H1 (cell line): ENCODE data around the gene KIAA1671. TPM values are rescaled to one million over a fixed set of nuclear protein-coding genes. Genes with fewer than 3 reads are reported as not detected.

Experiments used
- CTCF ChIA-PET: fragments of 300-600 bp; sonication (Branson Sonifier 250); formaldehyde crosslinking; loops from one replicate; lab custom pipeline; 2021; ENCODE audit not compliant: partially characterized antibody; lab: Charles Lee
- POLR2A ChIA-PET: fragments of 300-600 bp; sonication (Branson Sonifier 250); formaldehyde crosslinking; loops from one replicate; lab custom pipeline; 2021; ENCODE audit warnings: inconsistent platforms; ENCODE audit not compliant: partially characterized antibody; lab: Charles Lee
- DNase-seq, 2 experiments: peaks; one replicate each; pipeline versions ENCODE4 v3.0.0 to v3.0.0-alpha.2; 2010 to 2022; ENCODE audit warnings: low spot score in 2 of 2, low read depth in 1 of 2, mixed read lengths in 1 of 2
- FAIRE-seq: peaks from 2 replicates; lab custom pipeline; 2011; peaks lifted over from hg19 to GRCh38; lab: Jason Lieb, UNC
- H2AFZ ChIP-seq: 2 replicates; pipeline ENCODE4 v1.8.1; 2012; ENCODE audit warnings: low read length, inconsistent platforms
- H2AK5ac ChIP-seq: 2 replicates; pipeline ENCODE4 v1.6.1; 2013; ENCODE audit warnings: low read depth, low read length
- H2BK120ac ChIP-seq: replicated peaks from 2 replicates; pipeline ENCODE3; 2013; ENCODE audit warnings: low read depth, low read length, inconsistent platforms
- H2BK12ac ChIP-seq: 2 replicates; pipeline ENCODE4 v1.6.1; 2013; ENCODE audit warnings: low read depth, low read length
- H2BK15ac ChIP-seq: 2 replicates; pipeline ENCODE4 v1.6.1; 2013; ENCODE audit warnings: low read length
- H2BK20ac ChIP-seq: 2 replicates; pipeline ENCODE4 v1.6.1; 2013; ENCODE audit warnings: low read length
- H2BK5ac ChIP-seq: 2 replicates; pipeline ENCODE4 v1.6.1; 2013; ENCODE audit warnings: low read depth, low read length
- H3K14ac ChIP-seq: 2 replicates; pipeline ENCODE4 v1.6.1; 2013; ENCODE audit warnings: inconsistent platforms; ENCODE audit not compliant: insufficient read length
- H3K18ac ChIP-seq: 2 replicates; pipeline ENCODE4 v1.6.1; 2013; ENCODE audit warnings: low read length; ENCODE audit errors: extremely low read depth
- H3K23ac ChIP-seq: 2 replicates; pipeline ENCODE4 v1.6.1; 2013; ENCODE audit warnings: inconsistent platforms; ENCODE audit not compliant: insufficient read length
- H3K23me2 ChIP-seq: 2 replicates; pipeline ENCODE4 v1.6.1; 2013; ENCODE audit warnings: low read depth, low read length
- H3K27ac ChIP-seq: 2 replicates; pipeline ENCODE4 v1.6.1; 2011; ENCODE audit warnings: low read depth, low read length, inconsistent platforms
- H3K27me3 ChIP-seq, 4 experiments: replicated peaks in 1 of 4; 1 replicate in 1 of 4; 2 replicates in 3 of 4; pipeline versions ENCODE4 v1.6.1 to v1.8.1; 2011 to 2013; ENCODE audit warnings: low read length in 3 of 4, mild to moderate bottlenecking in 3 of 4, inconsistent platforms in 2 of 4, mixed read lengths in 2 of 4, moderate library complexity in 1 of 4; ENCODE audit not compliant: control insufficient read depth in 3 of 4, insufficient read depth in 3 of 4; ENCODE audit errors: extremely low read depth in 1 of 4
- H3K36me3 ChIP-seq, 4 experiments: 2 replicates each; pipeline versions ENCODE4 v1.6.1 to v1.8.1; 2011 to 2013; ENCODE audit warnings: mild to moderate bottlenecking in 4 of 4, low read length in 3 of 4, moderate library complexity in 2 of 4, control low read depth in 1 of 4, inconsistent platforms in 1 of 4; ENCODE audit not compliant: insufficient read depth in 4 of 4, control insufficient read depth in 2 of 4
- H3K4ac ChIP-seq: replicated peaks from 2 replicates; pipeline ENCODE3; 2013; ENCODE audit warnings: low read length, low read depth, mixed read lengths, inconsistent platforms; ENCODE audit not compliant: insufficient read length
- H3K4me1 ChIP-seq, 4 experiments: replicated peaks in 1 of 4; 1 replicate in 1 of 4; 2 replicates in 3 of 4; pipeline versions ENCODE4 v1.6.1 to v1.8.1; 2011 to 2013; ENCODE audit warnings: low read length in 3 of 4, inconsistent platforms in 2 of 4, mixed read lengths in 1 of 4; ENCODE audit not compliant: insufficient read depth in 4 of 4, control insufficient read depth in 3 of 4
- H3K4me2 ChIP-seq, 2 experiments: 2 replicates each; pipeline versions ENCODE4 v1.6.1 to v1.8.1; 2011 to 2013; ENCODE audit warnings: low read depth in 2 of 2, low read length in 2 of 2, control low read depth in 1 of 2, inconsistent platforms in 1 of 2, mild to moderate bottlenecking in 1 of 2; ENCODE audit not compliant: insufficient read depth in 1 of 2
- H3K4me3 ChIP-seq, 4 experiments: fragments of 200-600, 300-600 bp in 1 of 4; sonication (generic), shearing (Covaris generic), sonication (Bioruptor Twin) in 1 of 4; 2 replicates each; pipeline versions ENCODE4 v1.5.1 to v1.8.1; 2011 to 2016; ENCODE audit warnings: low read length in 4 of 4, low read depth in 3 of 4, control low read depth in 2 of 4, inconsistent platforms in 2 of 4, mild to moderate bottlenecking in 2 of 4, mixed read lengths in 1 of 4, moderate library complexity in 1 of 4; ENCODE audit not compliant: insufficient read depth in 2 of 4; ENCODE audit errors: extremely low read depth in 1 of 4
- H3K56ac ChIP-seq: replicated peaks from 2 replicates; pipeline ENCODE3; 2013; ENCODE audit warnings: low read depth, mild to moderate bottlenecking, mixed read lengths, low read length, inconsistent platforms; ENCODE audit not compliant: insufficient read length
- H3K79me1 ChIP-seq: 2 replicates; pipeline ENCODE4 v1.6.1; 2013; ENCODE audit warnings: low read depth, low read length, control low read depth
- H3K79me2 ChIP-seq, 2 experiments: 2 replicates each; pipeline versions ENCODE4 v1.6.1 to v1.8.1; 2012 to 2013; ENCODE audit warnings: low read length in 2 of 2, mild to moderate bottlenecking in 2 of 2, inconsistent platforms in 1 of 2; ENCODE audit not compliant: insufficient read depth in 2 of 2, control insufficient read depth in 1 of 2
- H3K9ac ChIP-seq, 4 experiments: replicated peaks in 1 of 4; 1 replicate in 1 of 4; 2 replicates in 3 of 4; pipeline versions ENCODE4 v1.6.1 to v1.8.1; 2011 to 2013; ENCODE audit warnings: low read depth in 3 of 4, low read length in 3 of 4, control low read depth in 2 of 4, mild to moderate bottlenecking in 2 of 4, moderate library complexity in 2 of 4, inconsistent platforms in 1 of 4; ENCODE audit errors: extremely low read depth in 1 of 4
- H3K9me3 ChIP-seq, 2 experiments: 2 replicates each; pipeline versions ENCODE4 v1.6.1 to v1.8.1; 2012 to 2013; ENCODE audit warnings: mild to moderate bottlenecking in 2 of 2, moderate library complexity in 2 of 2, control low read depth in 1 of 2, inconsistent platforms in 1 of 2, low read depth in 1 of 2, low read length in 1 of 2, mixed read lengths in 1 of 2; ENCODE audit not compliant: insufficient read depth in 2 of 2
- H4K20me1 ChIP-seq, 2 experiments: replicated peaks in 1 of 2; 2 replicates each; pipeline versions ENCODE3 to v1.8.1; 2011 to 2013; ENCODE audit warnings: inconsistent platforms in 2 of 2, low read length in 2 of 2, mild to moderate bottlenecking in 1 of 2; ENCODE audit not compliant: insufficient read depth in 2 of 2, control insufficient read depth in 1 of 2
- H4K5ac ChIP-seq: 2 replicates; pipeline ENCODE4 v1.6.1; 2013; ENCODE audit warnings: low read length, low read depth, mixed read lengths, inconsistent platforms; ENCODE audit not compliant: insufficient read length
- H4K8ac ChIP-seq: 2 replicates; pipeline ENCODE4 v1.8.0; 2013; ENCODE audit warnings: mild to moderate bottlenecking, moderate library complexity, low read length, inconsistent platforms; ENCODE audit not compliant: insufficient read depth; ENCODE audit errors: extremely low read depth
- H4K91ac ChIP-seq: replicated peaks from 2 replicates; pipeline ENCODE3; 2013; ENCODE audit warnings: low read length, mixed read lengths, inconsistent platforms; ENCODE audit not compliant: insufficient read length
- JUN ChIP-seq: IDR thresholded peaks from 2 replicates; pipeline ENCODE4 v1.6.1; 2011; ENCODE audit warnings: low read depth, mild to moderate bottlenecking, improper control_type of control experiment, low read length
- KDM1A ChIP-seq: fragments of 200-600, 300-600 bp; sonication (generic); IDR thresholded peaks from 2 replicates; pipeline ENCODE4 v1.7.1; 2016; ENCODE audit warnings: mild to moderate bottlenecking, low read length, borderline replicate concordance
- SIRT6 ChIP-seq: IDR thresholded peaks from one replicate; pipeline ENCODE4 v1.7.1; 2012; ENCODE audit warnings: low read length, inconsistent platforms
- WGBS, 2 experiments: shearing (Covaris generic) in 1 of 2; methylation state at CpG; one replicate each; pipeline versions ENCODE4 v1.1.6 to v1.1.7; 2013 to 2015; ENCODE audit warnings: low lambda C conversion rate in 2 of 2, mixed read lengths in 2 of 2, inconsistent platforms in 1 of 2, low coverage in 1 of 2, missing lambda C conversion rate in 1 of 2; ENCODE audit not compliant: insufficient replicate concordance in 2 of 2, insufficient coverage in 1 of 2, insufficient read length in 1 of 2; ENCODE audit errors: extremely low coverage in 1 of 2, missing lambda C conversion rate in 1 of 2; 5-methylcytosine and 5-hydroxymethylcytosine counted together
- polyA plus RNA-seq, 7 experiments: library from polyadenylated mRNA; depleted of rRNA in 3 of 7; stranded (reverse) in 5 of 7; unstranded in 2 of 7; fragments of >200 nt in 5 of 7; fragments of 200-250 nt in 2 of 7; gene quantifications; 1 replicate in 5 of 7; 2 replicates in 1 of 7; 4 replicates in 1 of 7; pipeline versions ENCODE4 v1.2.1 to v1.2.3, GENCODE V29; 2011 to 2013; ENCODE audit warnings: missing spikeins in 2 of 7, mixed read lengths in 2 of 7
- total RNA-seq: library from RNA; stranded (reverse); fragmentation: NEBNext Ultra II Directional; extraction: Animal tissue kit (Norgen Biotek cat#: 25700); gene quantifications from 2 replicates; pipeline ENCODE4 v1.2.1, GENCODE V29; 2021
- TF ChIP-seq, protein P1 (sequence below): IDR thresholded peaks from 2 replicates; pipeline ENCODE4 v1.6.1; 2012; ENCODE audit warnings: inconsistent platforms
- TF ChIP-seq, protein P2 (sequence below): IDR thresholded peaks from 2 replicates; pipeline ENCODE4 v1.6.1; 2011; ENCODE audit warnings: low read length, improper control_type of control experiment

KIAA1671 gene
- total and polyA plus RNA-seq, 2 of the 8 experiments (the other 6 are each of a cell fraction or from before 2014, with no cell fraction given): 6.4 to 23.9 TPM

DNA sequence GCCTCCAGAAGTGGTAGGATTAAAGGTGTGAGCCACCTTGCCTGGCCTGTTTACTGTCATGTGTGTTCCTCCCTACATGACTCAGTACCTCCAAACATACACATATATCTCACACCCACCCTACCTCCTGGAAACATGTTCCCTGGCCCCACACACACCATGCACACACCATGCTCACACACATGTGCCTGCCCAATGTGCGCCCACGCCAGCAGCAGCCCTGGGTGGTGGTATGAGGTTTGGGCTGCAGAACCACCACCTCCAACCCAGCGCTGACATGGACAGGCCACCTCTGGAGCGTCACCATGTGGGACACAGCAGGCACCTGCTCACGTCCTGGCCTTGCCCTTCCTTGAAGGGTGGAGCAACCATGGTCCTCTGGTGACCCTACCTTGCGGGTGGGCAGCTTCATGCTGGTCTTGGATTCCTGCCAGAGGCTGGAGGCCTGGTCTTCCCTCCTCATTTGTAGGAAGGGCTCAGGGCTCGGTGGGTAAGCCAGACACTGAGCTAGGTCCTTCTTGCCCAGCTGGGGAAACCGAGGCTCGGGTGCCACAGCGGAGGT is 37.9 kb downstream of the KIAA1671 start:
- no peak overlapping the region for H4K8ac ChIP-seq
- peaks cover 0 to 2% (median 0%) of the 10 kb centered on the region in 4 experiments; a peak in 2 of 7 replicates for H3K4me1 ChIP-seq
- no peaks in the 10 kb centered on the region for H4K20me1 ChIP-seq
- H2BK120ac ChIP-seq: no peak overlapping the region
- H3K14ac ChIP-seq: no peak overlapping the region
- H4K5ac ChIP-seq: no peak overlapping the region
- H2BK15ac ChIP-seq: no peak overlapping the region
- H3K27ac ChIP-seq: no peak overlapping the region
- FAIRE-seq (no peak), DNase-seq (no peak)
- no peaks in the 10 kb centered on the region for H3K9me3 ChIP-seq
- H2BK20ac ChIP-seq: no peak overlapping the region
- peaks cover 0 to 3% of the 10 kb centered on the region in 2 experiments; a peak in 1 of 4 replicates for H3K79me2 ChIP-seq
- H3K27me3 ChIP-seq: no peaks in the 10 kb centered on the region
- H3K36me3 ChIP-seq: no peaks in the 10 kb centered on the region
- H3K4ac ChIP-seq: no peak overlapping the region
- no peak overlapping the region for H2AFZ ChIP-seq
- no peak overlapping the region for H3K4me2 ChIP-seq
- H3K23ac ChIP-seq: no peak overlapping the region
- no peak overlapping the region for H2AK5ac ChIP-seq
- ChIA-PET POLR2A (interaction anchor here (0.9 kb wide), 1 partner anchor 8 kb away, joined by 3 read pairs; no protein-coding TSS in a partner anchor), CTCF (interaction anchor here (0.7 to 2.1 kb wide), 7 partner anchors 8 to 140 kb away, joined by 3 to 6 read pairs (median 4); no protein-coding TSS in a partner anchor)
- no peak overlapping the region for H3K56ac ChIP-seq
- H3K9ac ChIP-seq: no peak overlapping the region
- H4K91ac ChIP-seq: no peak overlapping the region
- no peak overlapping the region for H3K4me3 ChIP-seq
- H3K23me2 ChIP-seq: peaks cover 2% of the 10 kb centered on the region; the same call in 1 of the 2 replicates
- WGBS, 2 experiments: 80% methylated on average over 10 of the region's 10 CpGs; no CpG with 5 or more reads in 1 of the 2 experiments
- H3K18ac ChIP-seq: no peak overlapping the region
- H3K79me1 ChIP-seq: peaks cover 4% of the 10 kb centered on the region
- TF ChIP-seq, protein P1, sequence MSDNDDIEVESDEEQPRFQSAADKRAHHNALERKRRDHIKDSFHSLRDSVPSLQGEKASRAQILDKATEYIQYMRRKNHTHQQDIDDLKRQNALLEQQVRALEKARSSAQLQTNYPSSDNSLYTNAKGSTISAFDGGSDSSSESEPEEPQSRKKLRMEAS: no peak
- TF ChIP-seq, protein P2, sequence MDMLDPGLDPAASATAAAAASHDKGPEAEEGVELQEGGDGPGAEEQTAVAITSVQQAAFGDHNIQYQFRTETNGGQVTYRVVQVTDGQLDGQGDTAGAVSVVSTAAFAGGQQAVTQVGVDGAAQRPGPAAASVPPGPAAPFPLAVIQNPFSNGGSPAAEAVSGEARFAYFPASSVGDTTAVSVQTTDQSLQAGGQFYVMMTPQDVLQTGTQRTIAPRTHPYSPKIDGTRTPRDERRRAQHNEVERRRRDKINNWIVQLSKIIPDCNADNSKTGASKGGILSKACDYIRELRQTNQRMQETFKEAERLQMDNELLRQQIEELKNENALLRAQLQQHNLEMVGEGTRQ: no peak
- TF ChIP-seq KDM1A: no peak
- no peak for TF ChIP-seq JUN
- TF ChIP-seq SIRT6: no peak
- no peak overlapping the region; the same call in 1 of the 2 replicates for H2BK5ac ChIP-seq
- H2BK12ac ChIP-seq: peak overlapping the region; percentile 20; the same call in 1 of the 2 replicates
